ENCODE data around the gene FZR1. TPM values are rescaled to one million over a fixed set of nuclear protein-coding genes. Genes with fewer than 3 reads are reported as not detected.
"Not testable (repeated sequence)": the region's sequence is repeated elsewhere in the genome, so short reads cannot be mapped to it uniquely, and the experiment has no call there.

The FZR1 gene
- polyA plus RNA-seq, 1 donor: 38.9 TPM

DNA sequence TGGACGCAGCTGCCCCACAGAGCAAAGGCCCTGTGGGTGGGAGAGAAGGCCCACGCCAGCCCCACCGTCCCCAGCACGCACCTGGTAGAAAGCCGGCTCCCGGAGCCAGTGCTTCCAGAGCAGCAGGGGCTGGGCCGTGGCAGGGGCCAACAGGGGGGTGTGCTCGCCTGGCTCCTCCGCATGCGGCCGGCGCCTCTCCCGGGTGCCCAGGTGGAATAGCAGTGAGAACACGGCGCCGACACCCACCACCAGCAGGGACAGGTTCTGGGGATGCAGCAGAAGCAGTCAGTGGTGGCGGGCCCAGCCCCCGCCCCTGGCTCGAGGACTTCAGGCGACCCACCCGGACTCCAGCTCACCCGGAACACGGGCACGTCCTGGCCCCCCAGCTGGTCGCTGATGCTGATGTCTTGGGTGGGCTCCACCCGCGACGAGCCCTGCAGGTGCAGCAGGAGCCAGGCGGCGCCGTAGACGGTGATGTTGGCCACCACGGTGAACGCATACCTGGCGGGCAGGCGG is 41.7 kb downstream of the FZR1 start:
- no peak for DNase-seq

DNA sequence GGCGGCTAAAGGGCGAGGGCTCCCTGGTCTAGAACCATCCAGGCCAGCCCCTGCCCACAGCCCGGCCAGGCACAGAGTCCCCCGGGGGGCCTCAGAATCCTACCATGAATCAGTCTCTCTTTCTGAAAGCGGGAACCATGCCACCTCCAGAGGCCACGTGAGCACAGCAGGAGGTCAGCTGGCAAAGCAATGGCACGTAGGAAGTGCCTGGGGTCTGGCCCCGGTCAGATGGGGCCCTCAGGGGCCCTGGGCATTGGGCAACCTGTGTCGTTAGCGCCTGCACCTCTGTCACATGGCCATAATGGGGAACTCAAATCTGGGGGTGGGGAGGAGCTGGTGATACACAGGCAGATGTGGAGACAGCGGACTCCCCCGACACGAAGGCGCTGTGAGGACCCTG is 42.5 kb downstream of the FZR1 start:
- DNase-seq: no peak

- no peak for DNase-seq
These were observed 43.7 kb downstream of the FZR1 start for GRCh38 chr19:3549816-3550215.

- no peak for DNase-seq
These were observed 45.1 kb downstream of the FZR1 start for GRCh38 chr19:3550947-3551791.

DNA sequence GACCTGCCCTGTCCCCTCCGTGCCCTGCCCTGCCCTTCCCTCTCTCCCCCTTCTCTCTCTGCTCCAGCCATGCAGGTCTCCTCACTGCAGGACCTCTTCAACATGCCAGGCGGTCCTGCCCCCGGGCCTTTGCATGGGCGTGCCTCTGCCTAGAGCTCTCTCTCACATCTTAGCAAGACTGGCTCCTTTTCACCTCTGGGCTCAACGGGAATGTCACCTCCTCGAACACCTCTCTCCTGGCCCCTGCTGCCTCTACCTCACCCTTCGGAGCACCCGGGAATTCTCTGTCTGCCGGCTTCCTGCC is 45.6 kb downstream of the FZR1 start:
- no peak for DNase-seq

GRCh38 chr19:3554254-3555083 is 48.4 kb downstream of the FZR1 start:
- no peak for DNase-seq

GRCh38 chr19:3555653-3556422 is 49.7 kb downstream of the FZR1 start:
- DNase-seq: no peak

DNA sequence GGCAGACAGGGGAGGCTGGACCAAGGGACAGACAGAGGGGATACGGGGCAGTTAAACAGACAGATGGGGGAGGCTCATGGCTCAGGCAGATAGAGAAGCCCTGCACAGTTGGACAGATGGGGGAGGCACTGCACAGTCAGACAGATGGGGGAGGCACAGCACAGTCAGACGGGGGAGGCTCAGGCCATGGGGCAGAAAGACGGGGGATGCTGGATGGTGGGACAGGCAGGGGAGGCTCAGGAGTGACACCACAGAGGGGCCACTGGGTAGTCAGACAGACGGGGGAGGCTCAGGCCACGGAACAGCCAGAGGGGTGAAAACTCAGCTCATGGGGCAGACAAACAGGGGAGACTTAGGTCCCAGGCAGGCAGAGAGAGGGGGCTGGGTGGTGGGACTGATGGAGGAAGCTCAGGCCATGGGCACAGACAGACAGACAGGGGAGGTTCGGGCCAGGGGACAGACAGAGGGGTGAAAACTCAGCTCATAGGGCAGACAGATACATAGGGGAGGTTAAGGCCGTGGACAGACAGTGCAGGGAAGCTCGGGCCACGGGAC is 50.4 kb downstream of the FZR1 start:
- no peak for DNase-seq

DNA sequence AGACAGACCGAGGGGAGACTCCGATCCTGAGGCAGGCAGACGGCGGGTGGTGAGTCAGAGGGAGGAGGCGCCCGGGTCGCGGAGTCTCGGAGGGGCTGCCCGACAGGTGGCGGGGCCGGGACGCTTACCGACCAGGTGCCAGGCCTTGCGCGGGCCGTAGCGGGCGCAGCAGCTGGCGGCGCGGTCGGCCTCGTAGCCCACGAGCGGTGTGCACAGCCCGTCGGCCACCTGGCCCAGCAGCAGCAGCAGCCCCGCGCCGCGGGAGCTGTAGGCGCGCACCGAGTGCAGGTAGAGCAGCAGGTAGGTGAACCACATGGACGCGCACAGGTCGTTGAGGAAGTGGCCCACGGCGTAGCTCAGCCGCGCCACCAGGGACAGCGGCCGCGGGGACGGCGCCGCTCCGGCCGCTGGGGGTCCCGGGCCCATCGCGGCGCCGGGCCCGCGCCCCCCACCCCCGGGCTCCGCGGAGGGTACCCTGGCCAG is 50.9 kb downstream of the FZR1 start:
- DNase-seq: no peak

- peak; percentile 96 for DNase-seq
These were observed 51.5 kb downstream of the FZR1 start, which contains the start of gene MFSD12 for GRCh38 chr19:3557461-3558248. Gene MFSD12 (minus strand): TSS chr19:3557586. CDS start chr19:3557403, 183 bp downstream.

DNA sequence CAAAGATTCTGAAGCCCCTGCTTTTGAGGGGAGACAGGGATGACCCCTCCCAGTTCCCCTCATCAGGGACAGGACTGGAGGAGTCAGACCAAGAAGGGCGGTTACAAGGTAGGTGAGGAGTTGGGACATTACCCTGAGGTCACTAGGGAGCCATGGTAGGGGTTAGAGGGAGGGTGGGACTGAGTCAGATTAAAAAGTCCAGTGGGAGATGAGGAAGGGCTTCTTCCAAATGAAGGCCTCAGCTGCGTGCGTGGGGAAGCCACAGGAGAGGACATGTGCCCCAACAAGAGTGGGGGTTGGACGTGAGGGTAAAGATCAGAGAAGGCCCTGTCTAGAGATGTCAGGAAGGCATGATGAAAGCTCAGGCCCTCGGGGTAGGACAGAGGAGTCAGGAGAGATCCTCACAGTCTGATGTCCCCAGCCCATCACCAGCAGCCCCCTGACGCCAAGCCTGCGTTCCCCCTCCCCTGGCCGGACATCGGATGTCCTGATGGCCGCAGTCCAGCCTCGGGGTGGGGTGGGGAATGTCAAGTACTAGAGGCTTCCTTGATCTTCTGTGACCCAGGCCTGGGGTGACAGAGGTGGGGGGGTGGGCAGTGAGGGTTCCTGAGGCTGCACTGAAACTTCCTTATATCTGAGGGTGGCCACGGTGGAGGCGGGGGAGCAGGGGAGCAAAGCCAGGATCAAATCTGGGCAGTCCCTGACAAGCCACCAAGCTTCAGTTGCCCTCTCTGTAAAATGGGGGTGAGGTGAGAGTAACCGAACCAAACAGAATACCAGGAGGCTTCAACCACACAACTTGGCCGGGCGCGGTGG is 57.8 kb downstream of the FZR1 start:
- no peak for DNase-seq

- no peak for DNase-seq
These were observed 59.0 kb downstream of the FZR1 start for GRCh38 chr19:3565139-3565538.

GRCh38 chr19:3570042-3570441 is 63.9 kb downstream of the FZR1 start:
- DNase-seq: not testable (repeated sequence)

- no peak for DNase-seq
These were observed 64.5 kb downstream of the FZR1 start for GRCh38 chr19:3570606-3571011.

DNA sequence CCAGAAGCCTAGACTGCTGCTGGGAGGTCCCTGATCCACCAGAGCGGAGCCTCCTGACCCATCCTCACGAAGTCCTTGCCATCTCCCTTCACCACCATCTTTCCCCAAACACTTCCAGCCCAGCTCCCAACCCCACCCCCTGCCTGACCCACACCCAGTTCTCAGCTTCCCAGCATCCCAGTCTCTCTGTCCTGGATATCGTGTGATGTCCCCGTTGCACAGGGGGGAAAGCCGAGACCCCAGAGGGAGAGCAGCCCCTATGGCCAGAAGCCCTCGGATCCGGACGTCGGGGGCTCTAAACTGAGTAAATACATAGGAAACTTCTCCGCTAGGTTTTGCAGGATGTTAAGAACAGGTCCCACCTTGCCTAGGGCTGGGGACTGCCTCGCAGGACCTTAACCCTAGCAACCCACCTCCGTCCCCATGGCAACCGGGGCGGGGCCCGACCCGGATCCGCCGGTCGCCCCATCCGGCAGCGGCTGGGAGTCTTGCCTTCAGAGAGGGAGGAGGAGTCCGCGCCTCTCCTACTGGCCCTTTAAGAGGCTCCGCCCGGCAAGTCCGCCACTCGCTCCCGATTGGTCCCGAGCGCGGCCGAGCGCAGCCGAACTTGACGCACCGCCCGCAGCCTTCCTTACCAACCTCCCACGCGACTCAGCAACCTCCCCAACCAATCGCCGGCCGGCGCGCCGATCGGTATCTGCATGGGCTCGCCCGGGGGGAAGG is 66.2 kb downstream of the FZR1 start:
- peak; percentile 100 for DNase-seq

GRCh38 chr19:3572855-3573161 is 66.7 kb downstream of the FZR1 start, which contains the start of gene HMG20B:
Gene HMG20B (plus strand): TSS chr19:3572944. CDS start chr19:3573310, 366 bp downstream.
- no peak for DNase-seq

GRCh38 chr19:3573162-3573857 is 67.2 kb downstream of the FZR1 start:
- DNase-seq: no peak

GRCh38 chr19:3573858-3574637 is 67.9 kb downstream of the FZR1 start:
- DNase-seq: peak; percentile 66
